Gastrocnemius medialis (tissue), 4 donors: ENCODE results near the gene PLB1.

Source experiments
- POLR2A ChIP-seq, 2 donors: fragments of 450-650 bp; IDR thresholded peaks; one replicate each; pipeline ENCODE4 v1.6.1; 2017; ENCODE audit warnings: antibody characterized with exemption in 2 of 2, mild to moderate bottlenecking in 2 of 2, moderate library complexity in 2 of 2
- TF ChIP-seq, protein P1 (sequence below), 5 experiments: fragments of 450-650 bp in 3 of 5; fragments of 200-600 bp in 2 of 5; sonication (generic) in 2 of 5; IDR thresholded peaks in 4 of 5; conservative IDR thresholded peaks in 1 of 5; 1 replicate in 4 of 5; 2 replicates in 1 of 5; pipeline ENCODE4 v1.5.1; 2016 to 2019; ENCODE audit warnings: antibody characterized with exemption in 5 of 5, mild to moderate bottlenecking in 3 of 5, moderate library complexity in 3 of 5

DNA sequence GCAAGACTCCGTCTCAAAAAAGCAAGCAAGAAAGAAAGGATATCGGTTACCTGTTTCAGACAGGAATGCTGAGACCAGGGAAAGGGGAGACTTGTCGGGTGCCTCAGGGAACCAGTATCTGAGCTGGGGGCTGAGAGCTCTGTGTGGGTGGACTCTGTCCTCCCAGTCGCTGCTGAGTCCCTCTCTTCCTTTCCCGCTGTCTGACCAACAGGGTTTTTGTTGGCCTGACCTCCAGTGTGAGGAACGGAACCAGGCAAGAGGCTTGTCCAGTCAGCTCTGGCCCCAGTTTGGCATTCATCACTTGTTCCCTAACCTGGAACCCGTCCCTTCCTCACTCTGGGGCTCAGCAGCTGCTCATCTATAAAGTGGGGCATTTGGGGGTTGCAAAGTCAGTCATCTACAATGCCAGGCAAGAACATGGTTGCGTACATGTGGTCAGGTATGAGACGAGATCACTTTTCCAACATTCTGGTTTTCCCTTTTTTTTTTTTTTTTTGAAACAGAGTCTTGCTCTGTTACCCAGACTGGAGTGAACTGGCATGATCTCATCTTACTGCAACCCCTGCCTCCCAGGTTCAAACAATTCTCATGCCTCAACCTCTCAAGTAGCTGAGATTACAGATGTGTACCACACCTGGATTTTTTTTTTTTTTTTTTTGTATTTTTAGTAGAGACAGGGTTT lies 116.4 kb downstream of the PLB1 start:
- no peak for TF ChIP-seq POLR2A (IDR thresholded peaks at IDR 0.05)
- TF ChIP-seq, protein P1, sequence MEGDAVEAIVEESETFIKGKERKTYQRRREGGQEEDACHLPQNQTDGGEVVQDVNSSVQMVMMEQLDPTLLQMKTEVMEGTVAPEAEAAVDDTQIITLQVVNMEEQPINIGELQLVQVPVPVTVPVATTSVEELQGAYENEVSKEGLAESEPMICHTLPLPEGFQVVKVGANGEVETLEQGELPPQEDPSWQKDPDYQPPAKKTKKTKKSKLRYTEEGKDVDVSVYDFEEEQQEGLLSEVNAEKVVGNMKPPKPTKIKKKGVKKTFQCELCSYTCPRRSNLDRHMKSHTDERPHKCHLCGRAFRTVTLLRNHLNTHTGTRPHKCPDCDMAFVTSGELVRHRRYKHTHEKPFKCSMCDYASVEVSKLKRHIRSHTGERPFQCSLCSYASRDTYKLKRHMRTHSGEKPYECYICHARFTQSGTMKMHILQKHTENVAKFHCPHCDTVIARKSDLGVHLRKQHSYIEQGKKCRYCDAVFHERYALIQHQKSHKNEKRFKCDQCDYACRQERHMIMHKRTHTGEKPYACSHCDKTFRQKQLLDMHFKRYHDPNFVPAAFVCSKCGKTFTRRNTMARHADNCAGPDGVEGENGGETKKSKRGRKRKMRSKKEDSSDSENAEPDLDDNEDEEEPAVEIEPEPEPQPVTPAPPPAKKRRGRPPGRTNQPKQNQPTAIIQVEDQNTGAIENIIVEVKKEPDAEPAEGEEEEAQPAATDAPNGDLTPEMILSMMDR (IDR thresholded peaks at IDR 0.05 in 4 of 5, conservative IDR thresholded peaks at IDR 0.05 in 1 of 5): no peak
